ENCODE data around the gene SUPV3L1. TPM values are rescaled to one million over a fixed set of nuclear protein-coding genes. Genes with fewer than 3 reads are reported as not detected.

The SUPV3L1 gene
- total and polyA plus RNA-seq, 9 of the 15 experiments (the other 6 are each of a cell fraction or from before 2014, with no cell fraction given) = 45.2 to 156 (median 92.6) TPM

DNA sequence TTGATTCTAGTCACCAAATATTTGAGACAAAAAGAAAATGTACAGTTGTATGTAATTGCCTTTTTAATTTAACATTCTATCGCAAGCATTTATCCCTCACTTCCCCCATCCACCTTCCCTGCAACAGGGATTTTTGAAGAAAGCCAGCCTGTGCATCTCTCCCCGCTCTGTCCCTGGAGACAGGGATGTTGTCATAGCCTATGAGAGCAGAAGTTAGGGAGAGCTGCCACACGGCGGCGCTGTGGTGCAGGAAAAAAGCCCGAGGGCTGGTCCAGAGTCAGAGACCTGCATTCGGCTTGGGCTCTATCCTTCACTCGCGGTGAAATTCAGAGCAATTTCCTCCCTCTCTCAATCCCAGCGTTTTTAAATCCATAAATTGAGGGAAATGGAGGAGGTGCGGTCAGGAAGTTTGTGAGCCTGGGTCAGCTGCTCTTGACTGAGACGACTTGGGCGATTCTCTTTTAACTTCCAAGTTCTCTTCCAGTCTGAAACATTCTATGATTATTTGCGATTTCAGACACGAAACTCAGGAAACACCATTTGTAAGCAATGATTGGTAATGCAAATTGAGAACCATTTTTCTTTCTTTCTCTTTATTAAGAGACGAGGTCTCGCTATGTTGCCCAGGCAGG, 57.6 kb downstream of the SUPV3L1 start:
- Histone ChIP-seq H3K4me3 (no peak overlapping the region), H3K4me2 (ENCODE audit: insufficient read depth, low read length) (0 out of 2 replicates have a peak overlapping the region, but pooled peaks have one; percentile 6), H3K27me3 (ENCODE audit: control insufficient read depth in 2 of 2, insufficient read depth in 2 of 2, low read length in 2 of 2) (no peaks in the 10 kb centered on the region), H3K9ac (ENCODE audit: insufficient read depth in 1 of 2, low read depth in 2 of 2, low read length in 2 of 2) (no peak overlapping the region), H4K20me1 (replicated peaks; ENCODE audit: control insufficient read depth, insufficient read depth, low read length) (no peaks in the 10 kb centered on the region), H3K27ac (ENCODE audit: extremely low read depth, low read depth, low read length) (no peak overlapping the region), H3K9me1 (ENCODE audit: control insufficient read depth, insufficient read depth, low read length) (no peaks in the 10 kb centered on the region), H2AFZ (ENCODE audit: low read depth, low read length) (peak overlapping the region; percentile 67), H3K9me3 (replicated peaks; ENCODE audit: control insufficient read depth, insufficient read depth, low read depth, low read length) (no peaks in the 10 kb centered on the region), H3K79me2 (ENCODE audit: control insufficient read depth, insufficient read depth, low read length) (no peaks in the 10 kb centered on the region), H3K36me3 (ENCODE audit: control insufficient read depth, insufficient read depth, low read length) (no peaks in the 10 kb centered on the region), H3K4me1 (replicated peaks in 1 of 2; ENCODE audit: control insufficient read depth in 2 of 2, insufficient read depth in 2 of 2, low read length in 2 of 2) (peaks cover 13% of the 10 kb centered on the region in 2 experiments; a peak in 4 of 5 replicates)
- BruUV-seq (replicated peaks) = no TSS peak
- FAIRE-seq = peak; percentile 97
- intact Hi-C loops (cut with micrococcal nuclease) (loop anchor here (1.0 to 10.0 kb wide), 6 partner anchors 79 to 397 kb away; partner anchors contain the start of gene FAM241B), in situ Hi-C loops (cut with MboI) (loop anchor here (25.0 kb wide), 1 partner anchor 400 kb away; the partner anchor contains the start of gene FAM241B)
- POLR2A ChIA-PET = interaction anchor here (2.6 kb wide), 1 partner anchor 155 kb away, joined by 8 read pairs; no protein-coding TSS in a partner anchor
- peak; percentile 97 for ATAC-seq
- CTCF ChIA-PET (ENCODE audit: low intra/inter-chr PET ratio) = interaction anchor here (0.5 to 3.8 kb wide), 13 partner anchors 11 to 402 kb away, joined by 3 to 71 read pairs (median 4); no protein-coding TSS in a partner anchor
- 22% methylated on average over 17 of the region's 17 CpGs for WGBS (ENCODE audit: insufficient coverage, low coverage, missing lambda C conversion rate)
- peak; percentile 89 to 94 (median 92) for DNase-seq (ENCODE audit: extremely low read depth in 1 of 4, low spot score in 3 of 4)
- TF ChIP-seq, protein P1, sequence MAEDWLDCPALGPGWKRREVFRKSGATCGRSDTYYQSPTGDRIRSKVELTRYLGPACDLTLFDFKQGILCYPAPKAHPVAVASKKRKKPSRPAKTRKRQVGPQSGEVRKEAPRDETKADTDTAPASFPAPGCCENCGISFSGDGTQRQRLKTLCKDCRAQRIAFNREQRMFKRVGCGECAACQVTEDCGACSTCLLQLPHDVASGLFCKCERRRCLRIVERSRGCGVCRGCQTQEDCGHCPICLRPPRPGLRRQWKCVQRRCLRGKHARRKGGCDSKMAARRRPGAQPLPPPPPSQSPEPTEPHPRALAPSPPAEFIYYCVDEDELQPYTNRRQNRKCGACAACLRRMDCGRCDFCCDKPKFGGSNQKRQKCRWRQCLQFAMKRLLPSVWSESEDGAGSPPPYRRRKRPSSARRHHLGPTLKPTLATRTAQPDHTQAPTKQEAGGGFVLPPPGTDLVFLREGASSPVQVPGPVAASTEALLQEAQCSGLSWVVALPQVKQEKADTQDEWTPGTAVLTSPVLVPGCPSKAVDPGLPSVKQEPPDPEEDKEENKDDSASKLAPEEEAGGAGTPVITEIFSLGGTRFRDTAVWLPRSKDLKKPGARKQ (CRISPR knock-in tag; IDR thresholded peaks at IDR 0.05) = peak; percentile 89; the same call in 1 of the 2 replicates
- TF ChIP-seq SREBF1 (IDR thresholded peaks at IDR 0.05; ENCODE audit: borderline replicate concordance, low read depth, low read length) = 0 out of 2 replicates have a peak, but pooled peaks have one; percentile 40
- TF ChIP-seq TEAD4 (IDR thresholded peaks at IDR 0.05; ENCODE audit: low read length) = peak; percentile 30; the same call in 1 of the 2 replicates
- TF ChIP-seq TEAD4 (CRISPR knock-in tag; IDR thresholded peaks at IDR 0.05; ENCODE audit: borderline replicate concordance) = no peak
- TF ChIP-seq, protein P2, sequence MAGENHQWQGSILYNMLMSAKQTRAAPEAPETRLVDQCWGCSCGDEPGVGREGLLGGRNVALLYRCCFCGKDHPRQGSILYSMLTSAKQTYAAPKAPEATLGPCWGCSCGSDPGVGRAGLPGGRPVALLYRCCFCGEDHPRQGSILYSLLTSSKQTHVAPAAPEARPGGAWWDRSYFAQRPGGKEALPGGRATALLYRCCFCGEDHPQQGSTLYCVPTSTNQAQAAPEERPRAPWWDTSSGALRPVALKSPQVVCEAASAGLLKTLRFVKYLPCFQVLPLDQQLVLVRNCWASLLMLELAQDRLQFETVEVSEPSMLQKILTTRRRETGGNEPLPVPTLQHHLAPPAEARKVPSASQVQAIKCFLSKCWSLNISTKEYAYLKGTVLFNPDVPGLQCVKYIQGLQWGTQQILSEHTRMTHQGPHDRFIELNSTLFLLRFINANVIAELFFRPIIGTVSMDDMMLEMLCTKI (IDR thresholded peaks at IDR 0.05; ENCODE audit: partially characterized antibody) = no peak
- 0 out of 2 replicates have a peak, but pooled peaks have one; percentile 34 for TF ChIP-seq ELF4 (CRISPR knock-in tag; IDR thresholded peaks at IDR 0.05)
- 0 out of 2 replicates have a peak, but pooled peaks have one; percentile 24 for TF ChIP-seq SMAD4 (CRISPR knock-in tag; conservative IDR thresholded peaks at IDR 0.05)
- no peak for TF ChIP-seq HOXB6 (CRISPR knock-in tag; IDR thresholded peaks at IDR 0.05; ENCODE audit: borderline replicate concordance)
- TF ChIP-seq JUND (IDR thresholded peaks at IDR 0.05; ENCODE audit: borderline replicate concordance, low read depth, low read length) = peak; percentile 67
- TF ChIP-seq JUND (tag; IDR thresholded peaks at IDR 0.05; ENCODE audit: borderline replicate concordance, low read depth, low read length) = peak; percentile 43; the same call in 1 of the 3 replicates
- TF ChIP-seq, protein P3, sequence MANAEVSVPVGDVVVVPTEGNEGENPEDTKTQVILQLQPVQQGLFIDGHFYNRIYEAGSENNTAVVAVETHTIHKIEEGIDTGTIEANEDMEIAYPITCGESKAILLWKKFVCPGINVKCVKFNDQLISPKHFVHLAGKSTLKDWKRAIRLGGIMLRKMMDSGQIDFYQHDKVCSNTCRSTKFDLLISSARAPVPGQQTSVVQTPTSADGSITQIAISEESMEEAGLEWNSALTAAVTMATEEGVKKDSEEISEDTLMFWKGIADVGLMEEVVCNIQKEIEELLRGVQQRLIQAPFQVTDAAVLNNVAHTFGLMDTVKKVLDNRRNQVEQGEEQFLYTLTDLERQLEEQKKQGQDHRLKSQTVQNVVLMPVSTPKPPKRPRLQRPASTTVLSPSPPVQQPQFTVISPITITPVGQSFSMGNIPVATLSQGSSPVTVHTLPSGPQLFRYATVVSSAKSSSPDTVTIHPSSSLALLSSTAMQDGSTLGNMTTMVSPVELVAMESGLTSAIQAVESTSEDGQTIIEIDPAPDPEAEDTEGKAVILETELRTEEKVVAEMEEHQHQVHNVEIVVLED (CRISPR knock-in tag; IDR thresholded peaks at IDR 0.05) = 0 out of 2 replicates have a peak, but pooled peaks have one; percentile 4
- TF ChIP-seq, protein P4, sequence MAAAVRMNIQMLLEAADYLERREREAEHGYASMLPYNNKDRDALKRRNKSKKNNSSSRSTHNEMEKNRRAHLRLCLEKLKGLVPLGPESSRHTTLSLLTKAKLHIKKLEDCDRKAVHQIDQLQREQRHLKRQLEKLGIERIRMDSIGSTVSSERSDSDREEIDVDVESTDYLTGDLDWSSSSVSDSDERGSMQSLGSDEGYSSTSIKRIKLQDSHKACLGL (CRISPR knock-in tag; IDR thresholded peaks at IDR 0.05; ENCODE audit: borderline replicate concordance, poor library complexity, severe bottlenecking) = no peak
- no peak for TF ChIP-seq FOXP1 (CRISPR knock-in tag; IDR thresholded peaks at IDR 0.05)
- no peak for TF ChIP-seq POLR2AphosphoS2 (IDR thresholded peaks at IDR 0.05; ENCODE audit: low read length)
- 0 out of 2 replicates have a peak, but pooled peaks have one; percentile 20 for TF ChIP-seq FOSL1 (tag; conservative IDR thresholded peaks at IDR 0.05)

Data from K562 (cell line).